ENCODE data around the gene ZMYND8. TPM values are rescaled to one million over a fixed set of nuclear protein-coding genes. Genes with fewer than 3 reads are reported as not detected.
A peak's percentile ranks its signal among the peaks of the same experiment; 100 is the strongest.

Gene ZMYND8
- total RNA-seq, 1 donor: 18.8 TPM

- peaks cover 64% of the 10 kb centered on the region for H3K36me3 ChIP-seq (ENCODE audit: insufficient read depth, low read length)
- no peak for DNase-seq (ENCODE audit: insufficient read length, low spot score, missing footprints)
- TF ChIP-seq CTCF (IDR thresholded peaks at IDR 0.05; ENCODE audit: extremely low read depth, low read depth, low read length): no peak
Observed at GRCh38 chr20:47283411-47283810, 73.1 kb downstream of the ZMYND8 start.

GRCh38 chr20:47282864-47283263, 73.6 kb downstream of the ZMYND8 start:
- no peak for DNase-seq (ENCODE audit: insufficient read length, low spot score, missing footprints)
- Histone ChIP-seq H3K27ac (ENCODE audit: low read depth, low read length) (no peak overlapping the region), H4K20me1 (ENCODE audit: insufficient read depth, low read length) (no peaks in the 10 kb centered on the region), H3K36me3 (ENCODE audit: insufficient read depth, low read length) (peaks cover 66% of the 10 kb centered on the region), H2AFZ (ENCODE audit: low read length) (no peak overlapping the region), H3K4me1 (ENCODE audit: insufficient read depth, low read length) (peaks cover 12% of the 10 kb centered on the region), H3K9me3 (ENCODE audit: low read depth, low read length) (no peaks in the 10 kb centered on the region), H3K79me2 (ENCODE audit: insufficient read depth, low read length) (peaks cover 2% of the 10 kb centered on the region), H3K4me3 (ENCODE audit: insufficient read depth, low read length) (no peak overlapping the region), H3K27me3 (ENCODE audit: insufficient read depth, low read length) (no peaks in the 10 kb centered on the region), H3K4me2 (ENCODE audit: insufficient read depth, low read length) (no peak overlapping the region)
- TF ChIP-seq CTCF (IDR thresholded peaks at IDR 0.05; ENCODE audit: extremely low read depth, low read depth, low read length): no peak

More at GRCh38 chr20:47283411-47283810, 73.1 kb downstream of the ZMYND8 start:
- no peak overlapping the region for H2AFZ ChIP-seq (ENCODE audit: low read length)
- no peak overlapping the region for H3K27ac ChIP-seq (ENCODE audit: low read depth, low read length)
- H4K20me1 ChIP-seq (ENCODE audit: insufficient read depth, low read length): no peaks in the 10 kb centered on the region
- H3K9me3 ChIP-seq (ENCODE audit: low read depth, low read length): no peaks in the 10 kb centered on the region
- H3K4me1 ChIP-seq (ENCODE audit: insufficient read depth, low read length): peaks cover 8% of the 10 kb centered on the region
- peaks cover 2% of the 10 kb centered on the region for H3K79me2 ChIP-seq (ENCODE audit: insufficient read depth, low read length)
- H3K4me2 ChIP-seq (ENCODE audit: insufficient read depth, low read length): no peak overlapping the region
- no peaks in the 10 kb centered on the region for H3K27me3 ChIP-seq (ENCODE audit: insufficient read depth, low read length)
- H3K4me3 ChIP-seq (ENCODE audit: insufficient read depth, low read length): no peak overlapping the region

GRCh38 chr20:47281376-47281775, 75.1 kb downstream of the ZMYND8 start:
- Histone ChIP-seq H2AFZ (ENCODE audit: low read length) (no peak overlapping the region), H3K4me2 (ENCODE audit: insufficient read depth, low read length) (no peak overlapping the region), H3K27ac (ENCODE audit: low read depth, low read length) (no peak overlapping the region), H3K4me3 (ENCODE audit: insufficient read depth, low read length) (no peak overlapping the region), H4K20me1 (ENCODE audit: insufficient read depth, low read length) (no peaks in the 10 kb centered on the region), H3K9me3 (ENCODE audit: low read depth, low read length) (no peaks in the 10 kb centered on the region), H3K27me3 (ENCODE audit: insufficient read depth, low read length) (no peaks in the 10 kb centered on the region), H3K4me1 (ENCODE audit: insufficient read depth, low read length) (peaks cover 27% of the 10 kb centered on the region), H3K79me2 (ENCODE audit: insufficient read depth, low read length) (no peaks in the 10 kb centered on the region), H3K36me3 (ENCODE audit: insufficient read depth, low read length) (peaks cover 53% of the 10 kb centered on the region)
- TF ChIP-seq CTCF (IDR thresholded peaks at IDR 0.05; ENCODE audit: extremely low read depth, low read depth, low read length): no peak
- no peak for DNase-seq (ENCODE audit: insufficient read length, low spot score, missing footprints)

- no peak overlapping the region for H2AFZ ChIP-seq (ENCODE audit: low read length)
- H3K4me1 ChIP-seq (ENCODE audit: insufficient read depth, low read length): peaks cover 34% of the 10 kb centered on the region
- TF ChIP-seq CTCF (IDR thresholded peaks at IDR 0.05; ENCODE audit: extremely low read depth, low read depth, low read length): no peak
- no peaks in the 10 kb centered on the region for H3K27me3 ChIP-seq (ENCODE audit: insufficient read depth, low read length)
- no peak overlapping the region for H3K4me3 ChIP-seq (ENCODE audit: insufficient read depth, low read length)
- H3K36me3 ChIP-seq (ENCODE audit: insufficient read depth, low read length): peaks cover 55% of the 10 kb centered on the region
- no peak overlapping the region for H3K4me2 ChIP-seq (ENCODE audit: insufficient read depth, low read length)
- peak overlapping the region; percentile 18 for H3K27ac ChIP-seq (ENCODE audit: low read depth, low read length)
- H3K9me3 ChIP-seq (ENCODE audit: low read depth, low read length): no peaks in the 10 kb centered on the region
- peaks cover 4% of the 10 kb centered on the region for H3K79me2 ChIP-seq (ENCODE audit: insufficient read depth, low read length)
- no peaks in the 10 kb centered on the region for H4K20me1 ChIP-seq (ENCODE audit: insufficient read depth, low read length)
- DNase-seq (ENCODE audit: insufficient read length, low spot score, missing footprints): no peak
Observed at GRCh38 chr20:47280668-47281067, 75.8 kb downstream of the ZMYND8 start.
